ENCODE data around the gene EML1. TPM values are rescaled to one million over a fixed set of nuclear protein-coding genes. Genes with fewer than 3 reads are reported as not detected.

EML1 gene, protein sequence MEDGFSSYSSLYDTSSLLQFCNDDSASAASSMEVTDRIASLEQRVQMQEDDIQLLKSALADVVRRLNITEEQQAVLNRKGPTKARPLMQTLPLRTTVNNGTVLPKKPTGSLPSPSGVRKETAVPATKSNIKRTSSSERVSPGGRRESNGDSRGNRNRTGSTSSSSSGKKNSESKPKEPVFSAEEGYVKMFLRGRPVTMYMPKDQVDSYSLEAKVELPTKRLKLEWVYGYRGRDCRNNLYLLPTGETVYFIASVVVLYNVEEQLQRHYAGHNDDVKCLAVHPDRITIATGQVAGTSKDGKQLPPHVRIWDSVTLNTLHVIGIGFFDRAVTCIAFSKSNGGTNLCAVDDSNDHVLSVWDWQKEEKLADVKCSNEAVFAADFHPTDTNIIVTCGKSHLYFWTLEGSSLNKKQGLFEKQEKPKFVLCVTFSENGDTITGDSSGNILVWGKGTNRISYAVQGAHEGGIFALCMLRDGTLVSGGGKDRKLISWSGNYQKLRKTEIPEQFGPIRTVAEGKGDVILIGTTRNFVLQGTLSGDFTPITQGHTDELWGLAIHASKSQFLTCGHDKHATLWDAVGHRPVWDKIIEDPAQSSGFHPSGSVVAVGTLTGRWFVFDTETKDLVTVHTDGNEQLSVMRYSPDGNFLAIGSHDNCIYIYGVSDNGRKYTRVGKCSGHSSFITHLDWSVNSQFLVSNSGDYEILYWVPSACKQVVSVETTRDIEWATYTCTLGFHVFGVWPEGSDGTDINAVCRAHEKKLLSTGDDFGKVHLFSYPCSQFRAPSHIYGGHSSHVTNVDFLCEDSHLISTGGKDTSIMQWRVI
- 77.1 TPM for total RNA-seq
- 45.2 TPM for polyA plus RNA-seq

DNA sequence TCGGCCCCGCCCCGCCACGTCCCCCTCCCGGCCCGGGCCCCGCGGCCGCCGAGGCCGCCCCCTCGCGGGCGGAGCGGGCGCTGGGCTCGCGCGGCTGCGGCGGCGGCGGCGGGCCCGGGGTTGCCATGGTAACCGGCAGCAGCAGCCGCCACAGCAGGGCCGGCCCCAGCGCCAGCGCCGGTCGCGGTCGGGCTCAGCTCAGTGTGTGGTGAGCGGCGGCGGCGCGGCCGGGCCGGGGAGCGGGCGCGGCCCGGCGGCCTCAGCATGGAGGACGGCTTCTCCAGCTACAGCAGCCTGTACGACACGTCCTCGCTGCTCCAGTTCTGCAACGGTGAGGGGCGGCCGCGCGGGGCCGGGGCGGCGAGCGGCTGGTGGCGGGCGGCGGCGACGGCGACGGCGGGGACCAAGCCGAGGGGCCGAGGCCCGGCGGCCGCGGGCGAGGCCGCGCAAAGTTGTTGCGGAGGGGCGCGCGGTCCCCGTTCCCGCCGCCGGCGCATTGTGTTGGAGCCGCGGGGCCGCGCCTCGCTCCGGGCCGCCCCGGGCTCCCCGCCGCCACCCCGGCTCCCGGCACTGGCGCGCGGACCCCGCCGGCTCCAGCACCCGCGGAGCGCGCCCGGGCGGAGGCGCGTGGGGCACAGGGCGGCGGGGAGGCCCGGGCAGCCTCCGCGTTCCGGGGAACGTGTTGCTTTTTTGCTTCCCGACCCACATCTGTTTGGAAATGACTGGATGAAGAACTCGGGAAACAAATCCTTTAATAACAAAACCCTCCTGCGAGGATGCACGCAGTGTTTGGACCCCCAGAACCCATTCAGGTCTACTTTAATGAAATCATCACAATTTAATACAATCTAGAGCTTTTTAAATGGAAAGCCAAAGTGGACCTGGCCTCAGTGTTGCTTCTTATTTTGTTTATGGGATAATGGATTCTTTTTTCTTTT, at the start of gene EML1:
TSS of gene EML1 (plus strand) at position 201 of the 938 bp plus-strand sequence. CDS start at position 265, 64 bp downstream.
- DNase-seq (ENCODE audit: extremely low spot score): no peak
- H3K36me3 ChIP-seq (ENCODE audit: insufficient read depth): no peaks in the 10 kb centered on the region
- H3K4me1 ChIP-seq (ENCODE audit: insufficient read depth): no peaks in the 10 kb centered on the region
- peak within 1 kb of the TSS; percentile 90 for H3K27ac ChIP-seq (ENCODE audit: low read depth)
- WGBS: under 1% methylated on average over 121 of the region's 121 CpGs
- H3K4me3 ChIP-seq (ENCODE audit: low read depth, low read length): peak within 1 kb of the TSS; percentile 85

DNA sequence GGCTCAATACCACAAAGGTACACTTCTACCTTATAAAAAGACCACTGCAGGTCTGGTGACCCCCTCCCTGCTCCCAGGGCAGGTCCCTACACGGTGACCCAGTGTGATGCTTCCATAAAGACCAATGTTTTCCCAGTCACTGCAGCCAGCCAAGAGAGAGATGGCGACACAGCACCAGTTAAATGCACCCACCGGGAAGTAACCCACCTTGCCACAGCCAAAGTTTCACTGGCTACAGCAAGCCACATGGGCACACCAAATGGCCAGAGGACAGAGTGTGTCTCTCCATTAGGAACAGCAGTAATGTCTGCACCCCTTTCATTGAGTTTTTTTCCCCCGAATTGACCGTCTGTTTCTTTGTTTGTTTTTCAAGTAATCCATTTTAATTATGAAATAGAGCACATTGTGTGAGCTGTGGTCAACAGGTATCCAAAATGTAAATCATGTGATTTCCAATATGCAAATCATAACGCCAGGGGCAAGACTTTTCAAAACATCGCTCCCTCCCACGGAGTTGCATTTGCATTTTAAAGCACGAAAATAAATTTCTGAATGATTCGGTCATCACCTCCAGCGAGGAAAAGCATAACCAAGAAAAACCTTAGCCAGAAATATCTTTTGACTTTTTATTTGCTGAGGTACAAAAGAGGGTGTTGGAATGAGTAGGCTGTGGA, 48.9 kb upstream of the EML1 start:
- 47% methylated on average over 11 of the region's 11 CpGs for WGBS
- Histone ChIP-seq H3K4me1 (ENCODE audit: insufficient read depth) (no peaks in the 10 kb centered on the region), H3K36me3 (ENCODE audit: insufficient read depth) (no peaks in the 10 kb centered on the region), H3K27ac (ENCODE audit: low read depth) (no peak overlapping the region), H3K4me3 (ENCODE audit: low read depth, low read length) (no peak overlapping the region)
- no peak for DNase-seq (ENCODE audit: extremely low spot score)

DNA sequence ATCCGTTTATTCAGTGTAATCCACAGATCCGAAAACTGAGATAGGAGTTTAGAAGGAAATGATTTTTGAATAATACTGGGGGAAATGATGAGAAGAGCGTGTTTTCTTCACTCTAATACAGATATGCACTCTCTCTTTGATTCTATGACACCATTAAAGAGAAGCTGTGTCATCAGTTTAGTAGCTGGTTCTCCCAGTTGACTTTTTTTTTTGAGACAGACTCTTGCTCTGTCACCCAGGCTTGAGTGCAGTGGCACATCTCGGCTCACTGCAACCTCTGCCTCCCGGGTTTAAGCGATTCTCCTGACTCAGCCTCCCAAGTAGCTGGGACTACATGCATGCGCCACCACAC, 48.4 kb upstream of the EML1 start:
- no peak overlapping the region for H3K27ac ChIP-seq (ENCODE audit: low read depth)
- no peaks in the 10 kb centered on the region for H3K4me1 ChIP-seq (ENCODE audit: insufficient read depth)
- WGBS: 65% methylated on average over 7 of the region's 7 CpGs
- DNase-seq (ENCODE audit: extremely low spot score): no peak
- H3K36me3 ChIP-seq (ENCODE audit: insufficient read depth): no peaks in the 10 kb centered on the region
- H3K4me3 ChIP-seq (ENCODE audit: low read depth, low read length): no peak overlapping the region

DNA sequence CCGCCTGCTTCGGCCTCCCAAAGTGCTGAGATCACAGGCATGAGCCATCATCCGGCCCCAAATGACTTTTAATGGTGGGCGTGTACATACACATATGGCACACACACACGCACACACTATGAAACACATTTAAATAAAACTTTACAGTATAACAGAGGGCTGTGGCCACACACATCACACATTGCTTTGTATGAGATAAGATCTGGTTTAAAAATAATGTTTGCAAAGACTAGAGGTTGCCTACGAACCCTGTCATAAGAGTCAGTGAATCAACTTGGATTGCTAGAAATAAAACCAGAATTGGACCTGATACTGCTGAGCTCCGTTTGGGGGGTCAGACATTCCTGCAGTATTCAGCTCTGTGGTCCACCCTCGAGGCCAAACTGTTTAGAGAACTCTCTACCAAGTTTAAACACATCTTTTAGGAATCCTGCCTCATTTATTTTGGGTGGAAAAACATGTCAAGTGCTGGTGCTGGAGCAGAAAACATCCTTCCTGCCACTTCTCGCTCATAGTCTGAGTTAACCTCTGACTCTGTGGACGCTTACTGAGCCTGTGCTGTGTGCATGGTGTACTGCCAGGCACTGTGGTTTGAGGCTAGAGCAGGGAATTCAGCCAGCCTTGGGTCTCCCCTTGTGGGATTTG, 47.8 kb upstream of the EML1 start:
- WGBS: 32% methylated on average over 10 of the region's 10 CpGs
- DNase-seq (ENCODE audit: extremely low spot score): no peak
- Histone ChIP-seq H3K4me3 (ENCODE audit: low read depth, low read length) (no peak overlapping the region), H3K36me3 (ENCODE audit: insufficient read depth) (no peaks in the 10 kb centered on the region), H3K27ac (ENCODE audit: low read depth) (no peak overlapping the region), H3K4me1 (ENCODE audit: insufficient read depth) (no peaks in the 10 kb centered on the region)

DNA sequence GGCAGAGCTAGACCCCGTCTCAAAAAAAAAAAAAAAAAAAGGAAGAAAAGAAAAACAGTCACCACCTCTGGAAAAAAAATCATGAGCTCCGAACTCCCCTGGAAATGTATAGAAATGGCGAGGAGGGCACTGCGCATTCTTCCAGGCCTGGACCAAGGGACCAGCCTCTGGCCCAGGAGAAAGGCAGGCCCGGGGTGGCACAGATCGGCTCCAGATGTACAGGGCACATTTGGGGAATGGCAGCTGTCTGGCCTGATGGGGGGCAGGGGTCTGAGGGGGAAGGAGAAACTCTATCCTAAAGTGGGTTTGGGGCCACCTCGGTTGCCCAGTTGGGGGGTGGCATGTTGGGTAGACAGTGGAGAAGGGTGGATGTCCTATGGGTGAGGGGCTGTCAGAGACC, 46.0 kb upstream of the EML1 start:
- Histone ChIP-seq H3K27ac (ENCODE audit: low read depth) (no peak overlapping the region), H3K4me3 (ENCODE audit: low read depth, low read length) (no peak overlapping the region)

DNA sequence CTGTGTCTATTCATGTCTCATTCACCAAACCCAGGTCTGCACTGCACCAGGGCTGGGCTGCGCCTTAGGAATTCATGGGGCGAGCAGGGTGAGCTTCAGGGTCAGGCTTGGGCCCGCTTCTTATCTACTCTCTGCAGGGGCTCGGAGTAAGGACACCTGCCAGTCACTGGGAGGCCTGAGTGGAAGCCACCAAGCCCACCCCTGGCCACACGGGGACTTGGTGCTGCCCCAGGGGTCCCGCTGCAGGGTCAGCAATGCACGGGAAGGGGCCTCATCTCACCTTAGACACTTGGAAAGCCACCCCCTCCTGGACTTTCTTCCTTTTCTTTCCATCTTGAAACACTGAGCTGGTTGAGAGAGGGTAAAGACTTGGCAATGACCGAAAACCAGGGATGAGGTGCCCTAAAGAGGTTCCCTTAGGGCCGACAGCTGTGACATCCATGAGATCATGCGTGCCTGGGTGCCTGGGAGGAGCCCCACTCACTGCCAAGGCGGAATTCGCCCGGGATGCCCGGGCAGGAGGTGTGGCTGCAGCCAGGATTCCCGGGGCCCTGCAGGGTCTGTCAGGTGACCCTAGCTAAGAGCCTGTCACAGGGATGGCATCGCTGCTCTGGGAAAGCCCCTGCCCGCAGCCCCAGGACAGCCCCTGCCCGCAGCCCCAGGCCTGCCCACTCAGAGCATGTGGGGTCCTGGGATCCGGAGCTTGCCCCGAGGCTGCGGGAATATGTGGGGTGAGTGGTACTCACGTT, 45.5 kb upstream of the EML1 start:
- Histone ChIP-seq H3K4me3 (ENCODE audit: low read depth, low read length) (no peak overlapping the region), H3K4me1 (ENCODE audit: insufficient read depth) (no peaks in the 10 kb centered on the region), H3K27ac (ENCODE audit: low read depth) (no peak overlapping the region), H3K36me3 (ENCODE audit: insufficient read depth) (no peaks in the 10 kb centered on the region)
- no peak for DNase-seq (ENCODE audit: extremely low spot score)
- 94% methylated on average over 22 of the region's 22 CpGs for WGBS

More for the DNA sequence above, 46.0 kb upstream of the EML1 start:
- no peaks in the 10 kb centered on the region for H3K36me3 ChIP-seq (ENCODE audit: insufficient read depth)
- DNase-seq (ENCODE audit: extremely low spot score): no peak
- 83% methylated on average over 7 of the region's 7 CpGs for WGBS
- H3K4me1 ChIP-seq (ENCODE audit: insufficient read depth): no peaks in the 10 kb centered on the region

DNA sequence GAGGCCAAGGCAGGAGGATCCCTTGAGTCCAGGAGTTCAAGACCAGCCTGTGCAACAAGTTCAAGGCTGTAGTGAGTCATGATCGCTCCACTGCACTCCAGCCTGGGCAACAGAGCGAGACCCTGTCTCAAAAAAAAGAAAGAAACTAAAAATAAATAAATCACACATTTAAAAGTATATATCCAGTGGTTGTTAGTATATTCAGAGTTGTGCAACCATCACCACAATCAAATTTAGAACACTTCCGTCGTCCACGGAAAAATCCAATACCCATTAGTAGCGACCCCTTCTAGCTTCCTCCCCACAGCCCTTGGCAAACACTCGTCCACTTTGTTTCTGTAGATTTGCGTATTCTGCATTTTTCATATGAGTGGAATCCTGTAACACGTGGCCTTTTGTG, 44.7 kb upstream of the EML1 start:
- no peak overlapping the region for H3K4me3 ChIP-seq (ENCODE audit: low read depth, low read length)
- no peaks in the 10 kb centered on the region for H3K36me3 ChIP-seq (ENCODE audit: insufficient read depth)
- H3K27ac ChIP-seq (ENCODE audit: low read depth): no peak overlapping the region
- WGBS: 86% methylated on average over 9 of the region's 9 CpGs
- DNase-seq (ENCODE audit: extremely low spot score): no peak
- no peaks in the 10 kb centered on the region for H3K4me1 ChIP-seq (ENCODE audit: insufficient read depth)

DNA sequence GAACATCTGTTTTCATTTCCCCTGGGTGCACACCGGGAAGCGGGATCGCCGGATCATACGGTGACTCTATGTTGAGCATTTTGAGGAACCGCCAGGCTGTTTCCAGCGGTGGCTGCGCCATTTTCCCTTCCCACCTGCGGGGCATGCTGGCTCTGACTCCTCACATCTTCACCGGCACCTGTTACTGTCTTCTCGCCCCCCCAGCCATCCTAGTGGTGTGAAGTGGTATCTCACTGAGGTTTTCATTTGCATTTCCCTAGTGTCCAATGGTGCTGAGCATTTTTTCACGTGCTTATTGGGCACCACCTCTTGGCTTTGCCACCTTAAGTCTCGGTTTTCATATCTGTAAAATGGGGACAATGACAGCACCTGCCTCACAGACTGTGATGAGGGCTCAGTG, 44.1 kb upstream of the EML1 start:
- H3K27ac ChIP-seq (ENCODE audit: low read depth): no peak overlapping the region
- 92% methylated on average over 13 of the region's 13 CpGs for WGBS
- no peak overlapping the region for H3K4me3 ChIP-seq (ENCODE audit: low read depth, low read length)
- H3K36me3 ChIP-seq (ENCODE audit: insufficient read depth): no peaks in the 10 kb centered on the region
- no peaks in the 10 kb centered on the region for H3K4me1 ChIP-seq (ENCODE audit: insufficient read depth)
- DNase-seq (ENCODE audit: extremely low spot score): no peak

DNA sequence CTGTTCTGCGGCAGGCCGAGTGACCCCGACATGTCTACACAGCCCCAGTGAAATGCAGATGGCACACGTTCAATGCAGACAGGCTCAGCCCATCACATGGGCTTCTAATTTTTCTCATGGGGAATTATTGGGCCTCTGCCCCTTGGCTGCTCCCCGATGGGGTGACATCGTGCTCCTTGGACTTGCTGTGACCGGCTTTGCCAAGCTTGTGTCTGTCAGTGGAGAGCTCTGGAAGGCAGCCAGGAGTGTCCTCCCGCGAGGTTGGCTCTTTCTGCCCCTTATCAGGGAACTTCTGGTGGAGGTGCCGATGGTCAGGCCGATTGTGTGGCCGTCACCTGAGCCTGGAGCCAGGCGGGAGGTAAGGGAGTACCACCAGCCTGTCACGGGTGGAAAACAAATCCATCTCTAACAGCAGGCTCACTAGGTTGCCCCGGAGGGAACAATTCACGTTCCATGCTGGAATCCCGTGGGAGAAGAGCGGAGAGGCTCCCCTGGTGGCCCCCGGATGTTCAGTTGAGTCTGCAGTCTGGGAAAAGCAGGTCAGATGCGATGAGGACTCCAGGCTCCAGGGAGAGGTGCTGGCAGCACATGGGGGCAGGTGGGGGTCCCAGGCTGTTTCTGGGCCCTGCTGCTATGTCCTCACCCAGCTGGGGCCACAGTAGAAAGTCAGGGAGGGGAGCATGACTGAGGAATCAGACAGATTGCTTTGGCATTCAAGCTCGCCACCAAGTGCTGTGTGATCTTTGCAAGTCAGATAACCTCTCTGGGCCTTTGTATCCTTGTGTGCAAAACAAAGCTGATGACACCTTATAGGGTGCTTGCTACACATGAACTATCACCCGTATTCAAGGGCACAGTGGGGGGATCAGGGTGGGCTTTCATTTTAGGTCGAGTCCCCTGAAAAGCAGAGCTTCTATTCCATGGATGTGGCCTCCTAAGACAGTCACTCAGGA, 43.2 kb upstream of the EML1 start:
- Histone ChIP-seq H3K4me3 (ENCODE audit: low read depth, low read length) (no peak overlapping the region), H3K27ac (ENCODE audit: low read depth) (no peak overlapping the region), H3K4me1 (ENCODE audit: insufficient read depth) (no peaks in the 10 kb centered on the region), H3K36me3 (ENCODE audit: insufficient read depth) (no peaks in the 10 kb centered on the region)
- WGBS: 43% methylated on average over 23 of the region's 23 CpGs
- DNase-seq (ENCODE audit: extremely low spot score): no peak

DNA sequence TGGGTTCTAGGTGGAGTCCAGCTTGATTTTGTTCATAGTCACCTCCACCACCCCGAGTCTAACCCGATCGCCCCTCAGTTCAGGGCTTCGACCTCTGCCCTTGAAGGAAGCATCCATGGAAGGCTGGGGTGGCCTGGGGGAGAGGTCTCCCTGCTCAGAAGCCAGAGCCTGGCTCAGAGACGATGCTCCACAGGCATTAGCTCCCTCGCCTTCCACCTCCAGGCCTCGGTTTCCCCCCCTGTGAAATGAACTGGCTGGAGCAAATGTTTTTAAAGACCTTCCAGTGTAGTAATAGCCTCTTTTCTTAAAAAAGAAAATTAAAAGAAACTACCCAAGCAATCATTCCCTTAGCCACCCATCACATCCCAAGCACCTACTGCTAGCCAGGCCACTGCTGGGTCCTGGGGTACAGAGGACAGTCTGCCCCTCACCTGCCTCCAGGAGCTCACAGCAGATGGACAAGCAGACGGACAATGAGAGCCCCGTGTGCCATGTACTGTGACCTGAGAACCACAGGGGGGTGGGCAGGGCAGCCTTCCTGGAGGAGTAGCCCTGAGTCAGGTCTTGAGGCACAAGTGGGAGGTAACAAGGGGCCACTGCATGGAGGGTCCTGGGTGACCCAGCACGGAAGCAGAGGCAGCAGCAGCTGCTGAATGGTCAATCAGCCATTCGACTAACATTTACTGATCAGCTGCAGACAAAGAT, 42.3 kb upstream of the EML1 start:
- H3K4me1 ChIP-seq (ENCODE audit: insufficient read depth): no peaks in the 10 kb centered on the region
- DNase-seq (ENCODE audit: extremely low spot score): no peak
- H3K27ac ChIP-seq (ENCODE audit: low read depth): no peak overlapping the region
- no peak overlapping the region for H3K4me3 ChIP-seq (ENCODE audit: low read depth, low read length)
- no peaks in the 10 kb centered on the region for H3K36me3 ChIP-seq (ENCODE audit: insufficient read depth)
- 96% methylated on average over 11 of the region's 11 CpGs for WGBS
